Upper lobe of left lung (tissue), 4 donors: Measurements from ENCODE around the gene DHRS13.

Experiments used
- CTCF ChIP-seq, 6 experiments: fragments of 450-650 bp in 4 of 6; fragments of 200-600 bp in 2 of 6; sonication (generic) in 2 of 6; IDR thresholded peaks; one replicate each; pipeline ENCODE4 v1.5.1; 2016 to 2019; ENCODE audit warnings: antibody characterized with exemption in 6 of 6
- EP300 ChIP-seq, 4 donors: sonication (generic); formaldehyde crosslinking; IDR thresholded peaks; one replicate each; pipeline ENCODE4 v1.5.1; 2017; ENCODE audit warnings: antibody characterized with exemption in 4 of 4, control low read depth in 2 of 4
- POLR2A ChIP-seq, 4 donors: fragments of 450-650 bp; IDR thresholded peaks; one replicate each; pipeline ENCODE4 v1.5.1; 2016 to 2017; ENCODE audit warnings: antibody characterized with exemption in 4 of 4, mild to moderate bottlenecking in 2 of 4
- POLR2AphosphoS5 ChIP-seq, 2 donors: sonication (generic); formaldehyde crosslinking; IDR thresholded peaks; one replicate each; pipeline ENCODE4 v1.5.1; 2017; ENCODE audit warnings: antibody characterized with exemption in 2 of 2

- TF ChIP-seq CTCF (IDR thresholded peaks at IDR 0.05) (no peak), POLR2A (IDR thresholded peaks at IDR 0.05) (no peak), EP300 (IDR thresholded peaks at IDR 0.05) (no peak), POLR2AphosphoS5 (IDR thresholded peaks at IDR 0.05) (no peak)
These were observed 26.9 kb downstream of the DHRS13 start for GRCh38 chr17:28875848-28876550.
